H1 (cell line): Measurements from ENCODE around the gene TEX36. TPM values are rescaled to one million over a fixed set of nuclear protein-coding genes. Genes with fewer than 3 reads are reported as not detected.

Experiments used
- CTCF ChIA-PET: fragments of 300-600 bp; sonication (Branson Sonifier 250); formaldehyde crosslinking; loops from one replicate; lab custom pipeline; 2021; ENCODE audit not compliant: partially characterized antibody; lab: Charles Lee
- POLR2A ChIA-PET: fragments of 300-600 bp; sonication (Branson Sonifier 250); formaldehyde crosslinking; loops from one replicate; lab custom pipeline; 2021; ENCODE audit warnings: inconsistent platforms; ENCODE audit not compliant: partially characterized antibody; lab: Charles Lee
- DNase-seq, 2 experiments: peaks; one replicate each; pipeline versions ENCODE4 v3.0.0 to v3.0.0-alpha.2; 2010 to 2022; ENCODE audit warnings: low spot score in 2 of 2, low read depth in 1 of 2, mixed read lengths in 1 of 2
- FAIRE-seq: peaks from 2 replicates; lab custom pipeline; 2011; peaks lifted over from hg19 to GRCh38; lab: Jason Lieb, UNC
- H2AFZ ChIP-seq: 2 replicates; pipeline ENCODE4 v1.8.1; 2012; ENCODE audit warnings: low read length, inconsistent platforms
- H2AK5ac ChIP-seq: 2 replicates; pipeline ENCODE4 v1.6.1; 2013; ENCODE audit warnings: low read depth, low read length
- H2BK120ac ChIP-seq: replicated peaks from 2 replicates; pipeline ENCODE3; 2013; ENCODE audit warnings: low read depth, low read length, inconsistent platforms
- H2BK12ac ChIP-seq: 2 replicates; pipeline ENCODE4 v1.6.1; 2013; ENCODE audit warnings: low read depth, low read length
- H2BK15ac ChIP-seq: 2 replicates; pipeline ENCODE4 v1.6.1; 2013; ENCODE audit warnings: low read length
- H2BK20ac ChIP-seq: 2 replicates; pipeline ENCODE4 v1.6.1; 2013; ENCODE audit warnings: low read length
- H2BK5ac ChIP-seq: 2 replicates; pipeline ENCODE4 v1.6.1; 2013; ENCODE audit warnings: low read depth, low read length
- H3K14ac ChIP-seq: 2 replicates; pipeline ENCODE4 v1.6.1; 2013; ENCODE audit warnings: inconsistent platforms; ENCODE audit not compliant: insufficient read length
- H3K18ac ChIP-seq: 2 replicates; pipeline ENCODE4 v1.6.1; 2013; ENCODE audit warnings: low read length; ENCODE audit errors: extremely low read depth
- H3K23ac ChIP-seq: 2 replicates; pipeline ENCODE4 v1.6.1; 2013; ENCODE audit warnings: inconsistent platforms; ENCODE audit not compliant: insufficient read length
- H3K23me2 ChIP-seq: 2 replicates; pipeline ENCODE4 v1.6.1; 2013; ENCODE audit warnings: low read depth, low read length
- H3K27ac ChIP-seq: 2 replicates; pipeline ENCODE4 v1.6.1; 2011; ENCODE audit warnings: low read depth, low read length, inconsistent platforms
- H3K27me3 ChIP-seq, 4 experiments: replicated peaks in 1 of 4; 1 replicate in 1 of 4; 2 replicates in 3 of 4; pipeline versions ENCODE4 v1.6.1 to v1.8.1; 2011 to 2013; ENCODE audit warnings: low read length in 3 of 4, mild to moderate bottlenecking in 3 of 4, inconsistent platforms in 2 of 4, mixed read lengths in 2 of 4, moderate library complexity in 1 of 4; ENCODE audit not compliant: control insufficient read depth in 3 of 4, insufficient read depth in 3 of 4; ENCODE audit errors: extremely low read depth in 1 of 4
- H3K36me3 ChIP-seq, 4 experiments: 2 replicates each; pipeline versions ENCODE4 v1.6.1 to v1.8.1; 2011 to 2013; ENCODE audit warnings: mild to moderate bottlenecking in 4 of 4, low read length in 3 of 4, moderate library complexity in 2 of 4, control low read depth in 1 of 4, inconsistent platforms in 1 of 4; ENCODE audit not compliant: insufficient read depth in 4 of 4, control insufficient read depth in 2 of 4
- H3K4ac ChIP-seq: replicated peaks from 2 replicates; pipeline ENCODE3; 2013; ENCODE audit warnings: low read length, low read depth, mixed read lengths, inconsistent platforms; ENCODE audit not compliant: insufficient read length
- H3K4me1 ChIP-seq, 4 experiments: replicated peaks in 1 of 4; 1 replicate in 1 of 4; 2 replicates in 3 of 4; pipeline versions ENCODE4 v1.6.1 to v1.8.1; 2011 to 2013; ENCODE audit warnings: low read length in 3 of 4, inconsistent platforms in 2 of 4, mixed read lengths in 1 of 4; ENCODE audit not compliant: insufficient read depth in 4 of 4, control insufficient read depth in 3 of 4
- H3K4me2 ChIP-seq, 2 experiments: 2 replicates each; pipeline versions ENCODE4 v1.6.1 to v1.8.1; 2011 to 2013; ENCODE audit warnings: low read depth in 2 of 2, low read length in 2 of 2, control low read depth in 1 of 2, inconsistent platforms in 1 of 2, mild to moderate bottlenecking in 1 of 2; ENCODE audit not compliant: insufficient read depth in 1 of 2
- H3K4me3 ChIP-seq, 4 experiments: fragments of 200-600, 300-600 bp in 1 of 4; sonication (generic), shearing (Covaris generic), sonication (Bioruptor Twin) in 1 of 4; 2 replicates each; pipeline versions ENCODE4 v1.5.1 to v1.8.1; 2011 to 2016; ENCODE audit warnings: low read length in 4 of 4, low read depth in 3 of 4, control low read depth in 2 of 4, inconsistent platforms in 2 of 4, mild to moderate bottlenecking in 2 of 4, mixed read lengths in 1 of 4, moderate library complexity in 1 of 4; ENCODE audit not compliant: insufficient read depth in 2 of 4; ENCODE audit errors: extremely low read depth in 1 of 4
- H3K56ac ChIP-seq: replicated peaks from 2 replicates; pipeline ENCODE3; 2013; ENCODE audit warnings: low read depth, mild to moderate bottlenecking, mixed read lengths, low read length, inconsistent platforms; ENCODE audit not compliant: insufficient read length
- H3K79me1 ChIP-seq: 2 replicates; pipeline ENCODE4 v1.6.1; 2013; ENCODE audit warnings: low read depth, low read length, control low read depth
- H3K79me2 ChIP-seq, 2 experiments: 2 replicates each; pipeline versions ENCODE4 v1.6.1 to v1.8.1; 2012 to 2013; ENCODE audit warnings: low read length in 2 of 2, mild to moderate bottlenecking in 2 of 2, inconsistent platforms in 1 of 2; ENCODE audit not compliant: insufficient read depth in 2 of 2, control insufficient read depth in 1 of 2
- H3K9ac ChIP-seq, 4 experiments: replicated peaks in 1 of 4; 1 replicate in 1 of 4; 2 replicates in 3 of 4; pipeline versions ENCODE4 v1.6.1 to v1.8.1; 2011 to 2013; ENCODE audit warnings: low read depth in 3 of 4, low read length in 3 of 4, control low read depth in 2 of 4, mild to moderate bottlenecking in 2 of 4, moderate library complexity in 2 of 4, inconsistent platforms in 1 of 4; ENCODE audit errors: extremely low read depth in 1 of 4
- H3K9me3 ChIP-seq, 2 experiments: 2 replicates each; pipeline versions ENCODE4 v1.6.1 to v1.8.1; 2012 to 2013; ENCODE audit warnings: mild to moderate bottlenecking in 2 of 2, moderate library complexity in 2 of 2, control low read depth in 1 of 2, inconsistent platforms in 1 of 2, low read depth in 1 of 2, low read length in 1 of 2, mixed read lengths in 1 of 2; ENCODE audit not compliant: insufficient read depth in 2 of 2
- H4K20me1 ChIP-seq, 2 experiments: replicated peaks in 1 of 2; 2 replicates each; pipeline versions ENCODE3 to v1.8.1; 2011 to 2013; ENCODE audit warnings: inconsistent platforms in 2 of 2, low read length in 2 of 2, mild to moderate bottlenecking in 1 of 2; ENCODE audit not compliant: insufficient read depth in 2 of 2, control insufficient read depth in 1 of 2
- H4K5ac ChIP-seq: 2 replicates; pipeline ENCODE4 v1.6.1; 2013; ENCODE audit warnings: low read length, low read depth, mixed read lengths, inconsistent platforms; ENCODE audit not compliant: insufficient read length
- H4K8ac ChIP-seq: 2 replicates; pipeline ENCODE4 v1.8.0; 2013; ENCODE audit warnings: mild to moderate bottlenecking, moderate library complexity, low read length, inconsistent platforms; ENCODE audit not compliant: insufficient read depth; ENCODE audit errors: extremely low read depth
- H4K91ac ChIP-seq: replicated peaks from 2 replicates; pipeline ENCODE3; 2013; ENCODE audit warnings: low read length, mixed read lengths, inconsistent platforms; ENCODE audit not compliant: insufficient read length
- CEBPB ChIP-seq: IDR thresholded peaks from 2 replicates; pipeline ENCODE4 v1.6.1; 2012; ENCODE audit warnings: low read depth, low read length
- RAD21 ChIP-seq, 2 experiments: IDR thresholded peaks in 1 of 2; conservative IDR thresholded peaks in 1 of 2; 2 replicates each; pipeline ENCODE4 v1.6.1; 2011; ENCODE audit warnings: low read depth in 2 of 2, low read length in 2 of 2, improper control_type of control experiment in 1 of 2, inconsistent platforms in 1 of 2, mild to moderate bottlenecking in 1 of 2, moderate library complexity in 1 of 2
- SP1 ChIP-seq: IDR thresholded peaks from 2 replicates; pipeline ENCODE4 v1.6.1; 2011; ENCODE audit warnings: low read depth, low read length
- WGBS, 2 experiments: shearing (Covaris generic) in 1 of 2; methylation state at CpG; one replicate each; pipeline versions ENCODE4 v1.1.6 to v1.1.7; 2013 to 2015; ENCODE audit warnings: low lambda C conversion rate in 2 of 2, mixed read lengths in 2 of 2, inconsistent platforms in 1 of 2, low coverage in 1 of 2, missing lambda C conversion rate in 1 of 2; ENCODE audit not compliant: insufficient replicate concordance in 2 of 2, insufficient coverage in 1 of 2, insufficient read length in 1 of 2; ENCODE audit errors: extremely low coverage in 1 of 2, missing lambda C conversion rate in 1 of 2; 5-methylcytosine and 5-hydroxymethylcytosine counted together
- polyA plus RNA-seq, 7 experiments: library from polyadenylated mRNA; depleted of rRNA in 3 of 7; stranded (reverse) in 5 of 7; unstranded in 2 of 7; fragments of >200 nt in 5 of 7; fragments of 200-250 nt in 2 of 7; gene quantifications; 1 replicate in 5 of 7; 2 replicates in 1 of 7; 4 replicates in 1 of 7; pipeline versions ENCODE4 v1.2.1 to v1.2.3, GENCODE V29; 2011 to 2013; ENCODE audit warnings: missing spikeins in 2 of 7, mixed read lengths in 2 of 7
- total RNA-seq: library from RNA; stranded (reverse); fragmentation: NEBNext Ultra II Directional; extraction: Animal tissue kit (Norgen Biotek cat#: 25700); gene quantifications from 2 replicates; pipeline ENCODE4 v1.2.1, GENCODE V29; 2021

TEX36 gene
- total and polyA plus RNA-seq, 2 of the 8 experiments (the other 6 are each of a cell fraction or from before 2014, with no cell fraction given): not detected

- Histone ChIP-seq H2BK120ac (no peak overlapping the region), H3K79me1 (no peaks in the 10 kb centered on the region), H3K18ac (no peak overlapping the region), H4K20me1 (no peaks in the 10 kb centered on the region), H3K27me3 (no peaks in the 10 kb centered on the region), H3K79me2 (no peaks in the 10 kb centered on the region), H2BK12ac (no peak overlapping the region), H3K23ac (no peak overlapping the region), H3K9me3 (peaks cover 0 to 4% of the 10 kb centered on the region in 2 experiments; a peak in 1 of 4 replicates), H2AK5ac (no peak overlapping the region), H3K14ac (no peak overlapping the region), H4K91ac (no peak overlapping the region), H4K5ac (no peak overlapping the region), H3K23me2 (no peaks in the 10 kb centered on the region), H2BK15ac (no peak overlapping the region), H3K9ac (no peak overlapping the region), H3K56ac (no peak overlapping the region), H2BK5ac (no peak overlapping the region), H2AFZ (no peak overlapping the region), H3K4me1 (no peaks in the 10 kb centered on the region), H4K8ac (no peak overlapping the region), H3K4me2 (no peak overlapping the region), H3K4me3 (no peak overlapping the region), H2BK20ac (no peak overlapping the region), H3K36me3 (no peaks in the 10 kb centered on the region), H3K27ac (no peak overlapping the region), H3K4ac (no peak overlapping the region)
- no peak for FAIRE-seq
- 76% methylated on average over 3 of the region's 3 CpGs; no CpG with 5 or more reads in 1 of the 2 experiments for WGBS, 2 experiments
- POLR2A ChIA-PET: no interaction called here
- DNase-seq: no peak
- CTCF ChIA-PET: interaction anchor here (0.8 kb wide), 1 partner anchor 253 kb away, joined by 3 read pairs; no protein-coding TSS in a partner anchor
- TF ChIP-seq RAD21 (IDR thresholded peaks at IDR 0.05 in 1 of 2, conservative IDR thresholded peaks at IDR 0.05 in 1 of 2; ENCODE audit: low read depth in 2 of 2, low read length in 2 of 2) (peak in 1 of 2 experiments; percentile 9; a peak in 1 of 4 replicates), CEBPB (0 out of 2 replicates have a peak, but pooled peaks have one; percentile 19), SP1 (no peak)
These were observed 17.5 kb upstream of the TEX36 start for GRCh38 chr10:125700355-125700911.
